GM18870 (cell line): ENCODE data around the gene GAS2L2.

Experiments
- ATAC-seq: cut with Tn5 transposase; IDR thresholded peaks from one replicate; pipeline ENCODE4 v1.9.1; 2021; ENCODE audit warnings: moderate library complexity; ENCODE audit not compliant: unreplicated experiment

The GAS2L2 gene

DNA sequence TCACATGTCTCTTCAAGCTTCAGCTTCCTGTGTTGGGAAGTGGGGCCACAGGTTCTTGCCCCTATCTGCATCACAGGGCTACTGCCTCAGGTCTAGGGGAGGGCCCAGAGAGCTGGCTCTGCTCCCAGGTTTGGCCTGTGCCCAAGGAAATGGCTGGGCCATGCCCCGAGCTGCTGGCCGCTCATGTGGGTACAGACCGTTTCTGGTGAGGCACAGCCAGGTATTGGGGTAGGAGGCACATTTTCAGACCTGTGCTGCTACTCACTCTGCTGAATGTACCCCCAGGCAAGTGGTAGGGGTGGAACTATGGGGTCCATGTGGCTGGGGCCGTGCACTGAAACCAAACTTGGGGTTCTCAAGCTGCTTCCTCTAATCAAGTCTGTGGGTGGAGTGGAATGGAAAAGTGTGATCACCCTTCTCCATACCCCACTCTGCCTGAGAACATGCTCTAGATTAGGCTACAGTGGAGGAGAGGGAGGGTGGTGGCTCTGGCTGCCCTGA, 4.6 kb downstream of the GAS2L2 start:
- no peak for ATAC-seq

GRCh38 chr17:35747540-35748017, 5.5 kb downstream of the GAS2L2 start:
- no peak for ATAC-seq

DNA sequence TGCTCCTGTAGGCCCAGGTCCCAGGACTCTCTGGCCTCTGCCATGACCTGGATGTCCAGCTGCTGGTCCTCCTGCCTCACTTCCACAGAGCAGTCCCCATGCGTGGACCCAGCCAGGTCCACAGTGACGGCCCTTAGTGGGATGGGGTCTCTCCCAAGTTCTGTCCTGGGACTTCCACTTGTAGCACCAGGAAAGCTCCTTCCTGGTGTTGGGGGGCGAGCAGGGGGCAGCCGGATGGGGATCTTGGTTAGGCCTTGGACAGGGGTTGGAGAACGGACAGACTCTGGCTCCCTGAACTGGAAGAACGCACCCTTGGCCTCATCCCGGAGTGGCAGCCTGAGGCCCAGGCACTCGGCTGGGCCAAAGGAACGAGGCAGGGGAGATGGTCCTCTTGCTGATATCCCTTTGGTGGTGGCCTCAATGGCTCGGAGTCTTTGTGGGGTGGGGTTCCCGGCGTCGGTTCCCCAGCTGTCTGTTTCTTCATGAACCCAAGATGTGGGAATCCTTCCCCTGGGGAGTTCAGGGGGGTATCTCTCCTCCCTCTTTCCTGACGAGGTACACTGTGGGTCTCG, 7.2 kb downstream of the GAS2L2 start:
- no peak for ATAC-seq

- ATAC-seq: no peak
These were observed 7.8 kb downstream of the GAS2L2 start for GRCh38 chr17:35745246-35745645.

- ATAC-seq: no peak
These were observed 8.2 kb downstream of the GAS2L2 start for GRCh38 chr17:35744830-35745229.

GRCh38 chr17:35743626-35744328, 9.3 kb downstream of the GAS2L2 start:
- no peak for ATAC-seq

DNA sequence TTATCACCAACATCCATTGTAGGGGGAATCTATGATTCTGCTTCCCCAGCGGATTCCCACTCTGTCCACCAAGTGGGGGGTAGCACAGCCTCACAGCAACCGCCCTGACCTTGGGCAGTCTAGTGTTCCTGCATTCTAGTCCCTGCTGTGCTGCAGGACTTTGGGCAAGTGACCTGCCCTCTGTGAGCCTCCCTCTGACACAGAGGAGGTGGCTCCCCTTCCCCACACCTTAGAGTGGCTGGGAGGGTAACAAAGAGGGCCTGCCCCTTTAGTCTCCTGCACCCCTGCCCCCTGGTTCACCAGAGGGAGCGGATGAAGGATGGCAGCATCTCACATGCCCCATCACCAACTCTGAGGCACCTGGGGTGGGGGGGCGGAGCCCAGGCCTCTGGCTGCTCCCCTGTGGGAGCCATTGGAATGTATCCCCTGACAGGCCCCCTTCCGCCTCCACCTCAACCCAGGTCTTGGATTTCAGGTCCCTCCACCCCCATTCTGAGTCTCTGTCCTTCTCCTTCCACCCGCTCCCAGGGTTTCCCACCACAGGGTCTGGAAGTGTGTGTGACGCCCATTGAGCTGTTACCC, 10.1 kb downstream of the GAS2L2 start:
- ATAC-seq: no peak

DNA sequence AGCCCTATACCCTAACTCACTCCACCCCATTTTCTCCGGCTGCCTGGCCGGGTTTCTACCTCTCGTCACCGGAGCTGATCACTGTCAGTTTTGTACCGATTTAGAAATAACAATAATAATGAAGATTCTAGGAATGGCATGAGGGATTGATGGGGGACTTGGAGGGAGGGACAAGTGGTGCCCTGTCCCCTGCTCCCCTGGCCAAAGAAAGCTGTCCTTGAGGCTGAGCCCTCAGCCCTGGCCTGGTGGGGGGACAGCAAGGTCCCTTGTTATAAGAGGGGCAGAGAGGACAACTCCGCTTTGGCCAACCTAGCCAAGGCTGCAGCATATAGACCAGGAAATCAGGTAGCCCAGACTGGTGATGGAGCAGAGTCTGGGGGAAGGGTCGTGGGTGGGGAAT, 10.5 kb downstream of the GAS2L2 start:
- no peak for ATAC-seq

DNA sequence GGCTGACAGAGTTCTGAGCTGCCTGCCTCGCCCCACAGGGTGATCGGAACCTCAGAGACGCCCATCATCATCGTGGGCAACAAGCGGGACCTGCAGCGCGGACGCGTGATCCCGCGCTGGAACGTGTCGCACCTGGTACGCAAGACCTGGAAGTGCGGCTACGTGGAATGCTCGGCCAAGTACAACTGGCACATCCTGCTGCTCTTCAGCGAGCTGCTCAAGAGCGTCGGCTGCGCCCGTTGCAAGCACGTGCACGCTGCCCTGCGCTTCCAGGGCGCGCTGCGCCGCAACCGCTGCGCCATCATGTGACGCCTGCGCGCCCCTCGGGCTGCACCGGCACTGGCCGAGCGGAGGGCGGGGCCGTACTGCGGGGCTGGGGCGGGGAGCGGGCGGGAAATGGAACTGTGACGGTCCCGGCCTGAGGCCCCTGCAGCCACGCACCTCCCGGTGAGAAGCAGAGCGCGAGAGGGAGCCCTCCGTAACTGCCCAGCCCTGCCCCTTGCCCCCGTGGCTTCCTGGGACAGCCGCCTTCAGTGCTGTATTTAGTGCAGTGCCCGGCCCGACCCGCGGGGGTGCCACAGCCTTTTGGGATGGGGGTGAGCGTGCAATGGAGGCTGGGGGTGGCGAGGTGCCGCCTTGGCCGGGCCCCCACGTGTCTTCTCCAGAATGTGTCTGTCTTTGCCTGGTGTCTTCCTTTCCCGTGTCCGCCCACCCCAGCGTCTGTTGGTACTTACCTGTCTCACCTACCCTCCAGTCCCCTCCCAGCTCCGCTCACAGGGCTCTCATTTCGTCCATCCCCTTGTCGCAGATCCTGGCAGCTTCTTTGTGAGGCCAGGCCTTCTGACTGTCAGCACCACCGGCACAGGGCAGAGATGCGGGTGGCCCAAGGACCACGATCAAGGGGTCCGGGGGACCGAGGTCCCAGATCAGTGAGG, 11.8 kb downstream of the GAS2L2 start:
- no peak for ATAC-seq

GRCh38 chr17:35740216-35740615, 12.8 kb downstream of the GAS2L2 start:
- no peak for ATAC-seq

DNA sequence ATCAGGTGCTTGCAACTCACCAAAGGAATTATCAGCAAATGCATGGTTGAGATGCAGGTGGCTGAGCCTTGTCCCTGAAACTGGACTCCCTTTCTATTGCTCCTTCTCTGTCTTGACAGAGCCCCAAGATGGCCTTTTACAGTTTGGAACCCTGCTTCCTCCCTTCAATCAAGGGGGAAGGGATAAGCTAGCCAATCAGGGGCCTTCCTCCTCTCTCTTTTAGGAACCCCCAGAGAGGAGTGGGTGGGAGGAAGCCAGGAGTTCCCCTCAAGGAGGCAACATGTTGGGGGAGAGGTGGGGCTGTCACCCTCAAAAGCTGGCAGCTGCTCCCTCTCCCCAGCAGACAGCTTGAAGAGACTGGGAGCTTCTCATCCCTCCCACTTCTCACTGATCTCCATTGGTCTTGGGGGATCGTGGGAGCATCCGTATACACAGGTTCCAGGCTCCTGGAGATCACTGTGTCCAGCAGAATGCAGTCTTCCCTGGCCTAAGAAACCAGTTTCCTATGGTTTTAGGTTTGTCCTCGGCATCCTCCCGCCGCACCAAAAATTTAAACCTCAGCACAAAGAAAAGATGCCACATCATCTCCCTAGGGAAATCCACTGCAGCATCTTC, 14.4 kb downstream of the GAS2L2 start:
- ATAC-seq: no peak

- no peak for ATAC-seq
These were observed 16.8 kb downstream of the GAS2L2 start for GRCh38 chr17:35736236-35736635.

GRCh38 chr17:35735036-35735805, 17.8 kb downstream of the GAS2L2 start:
- no peak for ATAC-seq

- no peak for ATAC-seq
These were observed 18.6 kb downstream of the GAS2L2 start for GRCh38 chr17:35734396-35734795.

DNA sequence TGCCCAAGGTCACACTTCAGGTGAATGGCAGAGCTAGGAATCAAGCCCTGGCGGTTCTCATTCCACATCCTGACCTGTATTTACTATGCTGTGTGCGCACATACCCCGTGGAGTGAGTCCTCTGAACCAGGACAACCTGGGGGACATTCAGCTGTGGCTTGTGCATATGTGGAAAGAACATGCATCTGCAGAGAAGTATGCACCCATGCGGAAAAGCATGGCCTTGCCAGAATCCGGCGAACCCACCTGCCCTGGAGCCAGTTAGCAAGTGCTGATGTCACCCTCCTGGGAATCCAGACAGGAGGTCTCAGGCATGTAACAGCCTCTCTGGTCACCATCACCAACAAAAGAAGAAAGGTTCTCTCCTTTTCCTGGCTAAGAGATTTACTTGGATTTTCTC, 19.7 kb downstream of the GAS2L2 start:
- ATAC-seq: no peak

DNA sequence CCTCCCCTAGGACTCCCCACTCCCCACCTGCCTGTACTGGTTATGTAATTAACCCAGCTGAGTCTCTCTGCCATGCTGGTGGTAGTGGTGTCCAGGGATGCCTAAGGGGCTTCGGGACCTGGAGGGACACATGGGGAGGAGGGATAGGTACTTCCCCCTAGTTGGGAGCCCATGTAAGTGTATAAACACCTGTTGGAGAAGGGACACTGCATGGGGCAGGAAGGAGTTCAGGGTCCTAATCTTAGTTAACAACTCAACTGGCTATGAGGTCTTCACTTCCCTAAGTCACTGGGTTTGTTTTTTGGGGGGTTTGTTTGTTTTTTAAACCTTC, 20.3 kb downstream of the GAS2L2 start:
- no peak for ATAC-seq

- no peak for ATAC-seq
These were observed 20.9 kb downstream of the GAS2L2 start for GRCh38 chr17:35731917-35732805.

GRCh38 chr17:35731239-35731916, 21.7 kb downstream of the GAS2L2 start, which contains the start of gene RASL10B:
Gene RASL10B, plus strand, starts transcription at chr17:35731639. Its CDS starts 3,546 bp downstream, at chr17:35735185.
- ATAC-seq: no peak
